ENCODE results near the gene CENPF. TPM values are rescaled to one million over a fixed set of nuclear protein-coding genes. Genes with fewer than 3 reads are reported as not detected.

Gene CENPF
- total and polyA plus RNA-seq, 9 of the 15 experiments (the other 6 are each of a cell fraction or from before 2014, with no cell fraction given): 50.6 to 180 (median 98.3) TPM

GRCh38 chr1:214640431-214641213 is 37.6 kb downstream of the CENPF start:
- H3K27ac ChIP-seq (ENCODE audit: extremely low read depth, low read depth, low read length): no peak overlapping the region
- H3K4me1 ChIP-seq (replicated peaks in 1 of 2; ENCODE audit: control insufficient read depth in 2 of 2, insufficient read depth in 2 of 2, low read length in 2 of 2): no peaks in the 10 kb centered on the region
- BruUV-seq (replicated peaks): no TSS peak
- DNase-seq (ENCODE audit: extremely low read depth in 1 of 4, low spot score in 3 of 4) (no peak), ATAC-seq (no peak), FAIRE-seq (peak; percentile 46)
- intact Hi-C loops (cut with micrococcal nuclease): no loop called here
- POLR2A ChIA-PET: no interaction called here
- H2AFZ ChIP-seq (ENCODE audit: low read depth, low read length): no peak overlapping the region
- no peaks in the 10 kb centered on the region for H3K9me3 ChIP-seq (replicated peaks; ENCODE audit: control insufficient read depth, insufficient read depth, low read depth, low read length)
- CTCF ChIA-PET (ENCODE audit: low intra/inter-chr PET ratio): no interaction called here
- no peak overlapping the region for H3K4me2 ChIP-seq (ENCODE audit: insufficient read depth, low read length)
- H4K20me1 ChIP-seq (replicated peaks; ENCODE audit: control insufficient read depth, insufficient read depth, low read length): no peaks in the 10 kb centered on the region
- H3K9me1 ChIP-seq (ENCODE audit: control insufficient read depth, insufficient read depth, low read length): no peaks in the 10 kb centered on the region
- H3K4me3 ChIP-seq: no peak overlapping the region
- peaks cover 97% of the 10 kb centered on the region for H3K36me3 ChIP-seq (ENCODE audit: control insufficient read depth, insufficient read depth, low read length)
- H3K27me3 ChIP-seq (ENCODE audit: control insufficient read depth in 2 of 2, insufficient read depth in 2 of 2, low read length in 2 of 2): no peaks in the 10 kb centered on the region
- 98% methylated on average over 6 of the region's 6 CpGs for WGBS (ENCODE audit: insufficient coverage, low coverage, missing lambda C conversion rate)
- H3K79me2 ChIP-seq (ENCODE audit: control insufficient read depth, insufficient read depth, low read length): no peaks in the 10 kb centered on the region
- H3K9ac ChIP-seq (ENCODE audit: insufficient read depth in 1 of 2, low read depth in 2 of 2, low read length in 2 of 2): no peak overlapping the region
- in situ Hi-C loops (cut with MboI): no loop called here
- no peak for TF ChIP-seq GTF3C2 (IDR thresholded peaks at IDR 0.05; ENCODE audit: borderline replicate concordance, extremely low read depth, insufficient read length)
- TF ChIP-seq, protein P1, sequence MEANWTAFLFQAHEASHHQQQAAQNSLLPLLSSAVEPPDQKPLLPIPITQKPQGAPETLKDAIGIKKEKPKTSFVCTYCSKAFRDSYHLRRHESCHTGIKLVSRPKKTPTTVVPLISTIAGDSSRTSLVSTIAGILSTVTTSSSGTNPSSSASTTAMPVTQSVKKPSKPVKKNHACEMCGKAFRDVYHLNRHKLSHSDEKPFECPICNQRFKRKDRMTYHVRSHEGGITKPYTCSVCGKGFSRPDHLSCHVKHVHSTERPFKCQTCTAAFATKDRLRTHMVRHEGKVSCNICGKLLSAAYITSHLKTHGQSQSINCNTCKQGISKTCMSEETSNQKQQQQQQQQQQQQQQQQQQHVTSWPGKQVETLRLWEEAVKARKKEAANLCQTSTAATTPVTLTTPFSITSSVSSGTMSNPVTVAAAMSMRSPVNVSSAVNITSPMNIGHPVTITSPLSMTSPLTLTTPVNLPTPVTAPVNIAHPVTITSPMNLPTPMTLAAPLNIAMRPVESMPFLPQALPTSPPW (CRISPR knock-in tag; IDR thresholded peaks at IDR 0.05): no peak
- TF ChIP-seq, protein P2, sequence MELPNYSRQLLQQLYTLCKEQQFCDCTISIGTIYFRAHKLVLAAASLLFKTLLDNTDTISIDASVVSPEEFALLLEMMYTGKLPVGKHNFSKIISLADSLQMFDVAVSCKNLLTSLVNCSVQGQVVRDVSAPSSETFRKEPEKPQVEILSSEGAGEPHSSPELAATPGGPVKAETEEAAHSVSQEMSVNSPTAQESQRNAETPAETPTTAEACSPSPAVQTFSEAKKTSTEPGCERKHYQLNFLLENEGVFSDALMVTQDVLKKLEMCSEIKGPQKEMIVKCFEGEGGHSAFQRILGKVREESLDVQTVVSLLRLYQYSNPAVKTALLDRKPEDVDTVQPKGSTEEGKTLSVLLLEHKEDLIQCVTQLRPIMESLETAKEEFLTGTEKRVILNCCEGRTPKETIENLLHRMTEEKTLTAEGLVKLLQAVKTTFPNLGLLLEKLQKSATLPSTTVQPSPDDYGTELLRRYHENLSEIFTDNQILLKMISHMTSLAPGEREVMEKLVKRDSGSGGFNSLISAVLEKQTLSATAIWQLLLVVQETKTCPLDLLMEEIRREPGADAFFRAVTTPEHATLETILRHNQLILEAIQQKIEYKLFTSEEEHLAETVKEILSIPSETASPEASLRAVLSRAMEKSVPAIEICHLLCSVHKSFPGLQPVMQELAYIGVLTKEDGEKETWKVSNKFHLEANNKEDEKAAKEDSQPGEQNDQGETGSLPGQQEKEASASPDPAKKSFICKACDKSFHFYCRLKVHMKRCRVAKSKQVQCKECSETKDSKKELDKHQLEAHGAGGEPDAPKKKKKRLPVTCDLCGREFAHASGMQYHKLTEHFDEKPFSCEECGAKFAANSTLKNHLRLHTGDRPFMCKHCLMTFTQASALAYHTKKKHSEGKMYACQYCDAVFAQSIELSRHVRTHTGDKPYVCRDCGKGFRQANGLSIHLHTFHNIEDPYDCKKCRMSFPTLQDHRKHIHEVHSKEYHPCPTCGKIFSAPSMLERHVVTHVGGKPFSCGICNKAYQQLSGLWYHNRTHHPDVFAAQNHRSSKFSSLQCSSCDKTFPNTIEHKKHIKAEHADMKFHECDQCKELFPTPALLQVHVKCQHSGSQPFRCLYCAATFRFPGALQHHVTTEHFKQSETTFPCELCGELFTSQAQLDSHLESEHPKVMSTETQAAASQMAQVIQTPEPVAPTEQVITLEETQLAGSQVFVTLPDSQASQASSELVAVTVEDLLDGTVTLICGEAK (IDR thresholded peaks at IDR 0.05): no peak
- TF ChIP-seq, protein P2 (CRISPR knock-in tag; IDR thresholded peaks at IDR 0.05): no peak
- no peak for TF ChIP-seq ZNF76 (CRISPR knock-in tag; IDR thresholded peaks at IDR 0.05; ENCODE audit: borderline replicate concordance)
- TF ChIP-seq RUNX1 (IDR thresholded peaks at IDR 0.05; ENCODE audit: low read depth): no peak
